GM10248 (cell line): ENCODE results near the gene LARGE1.

ENCODE experiments used
- CTCF ChIA-PET: fragments of 300-600 bp; sonication (Branson Sonifier 250); formaldehyde crosslinking; extraction: SDS; loops from one replicate; lab custom pipeline; 2021; ENCODE audit warnings: antibody characterized with exemption; lab: Yijun Ruan, JAX
- POLR2A ChIA-PET: fragments of 350-650 bp; sonication (Branson Sonifier 250); formaldehyde crosslinking; extraction: SDS; loops from one replicate; lab custom pipeline; 2020; ENCODE audit warnings: antibody characterized with exemption; lab: Yijun Ruan, JAX
- DNase-seq: peaks from one replicate; pipeline ENCODE4 v3.0.0; 2012; ENCODE audit errors: extremely low spot score
- CTCF ChIP-seq: IDR thresholded peaks from 2 replicates; pipeline ENCODE4 v1.5.1; 2012; ENCODE audit warnings: mild to moderate bottlenecking, low read depth; ENCODE audit errors: extremely low read depth, missing control alignments, control extremely low read depth

Gene LARGE1

GRCh38 chr22:33447733-33448132 is 472.5 kb downstream of the LARGE1 start:
- no peak for TF ChIP-seq CTCF
- no peak for DNase-seq
- ChIA-PET CTCF (no interaction called here), POLR2A (no interaction called here)

- ChIA-PET POLR2A (no interaction called here), CTCF (no interaction called here)
These were observed 476.6 kb downstream of the LARGE1 start for GRCh38 chr22:33443683-33444082.

GRCh38 chr22:33440756-33441155 is 479.5 kb downstream of the LARGE1 start:
- CTCF ChIA-PET, result interaction anchor here (1.2 to 1.9 kb wide), 4 partner anchors 8 to 139 kb away, joined by 3 to 5 read pairs (median 4); no protein-coding TSS in a partner anchor
- no peak for DNase-seq
- TF ChIP-seq CTCF, result no peak
- POLR2A ChIA-PET, result no interaction called here

More at GRCh38 chr22:33443683-33444082, 476.6 kb downstream of the LARGE1 start:
- no peak for DNase-seq
- no peak for TF ChIP-seq CTCF

GRCh38 chr22:33438273-33438672 is 482.0 kb downstream of the LARGE1 start:
- ChIA-PET CTCF (interaction anchor here (1.3 to 2.4 kb wide), 2 partner anchors 11 to 14 kb away, joined by 3 to 9 read pairs; no protein-coding TSS in a partner anchor), POLR2A (no interaction called here)
- DNase-seq, result no peak
- no peak for TF ChIP-seq CTCF

DNA sequence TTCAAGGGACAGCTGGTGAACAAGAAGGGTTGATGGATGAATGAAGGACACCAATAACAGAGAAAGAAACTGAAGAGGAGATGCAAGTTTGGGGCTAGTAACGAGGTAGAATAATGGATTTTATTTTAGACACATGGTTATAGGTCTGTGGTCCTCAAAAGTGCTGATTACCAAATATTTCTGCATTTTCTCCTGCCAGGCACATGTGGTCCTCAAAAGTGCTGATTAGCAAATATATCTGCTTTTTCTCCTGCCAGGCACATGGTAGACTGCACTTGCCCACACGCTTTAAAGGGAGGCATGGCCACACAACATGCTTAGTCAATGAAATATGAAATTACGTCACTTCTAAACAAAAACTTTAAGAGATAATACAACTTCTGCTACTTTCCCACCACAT is 489.0 kb downstream of the LARGE1 start:
- no peak for TF ChIP-seq CTCF
- no peak for DNase-seq
- ChIA-PET POLR2A (no interaction called here), CTCF (no interaction called here)

GRCh38 chr22:33429281-33429680 is 491.0 kb downstream of the LARGE1 start:
- ChIA-PET POLR2A (no interaction called here), CTCF (no interaction called here)
- no peak for DNase-seq
- no peak for TF ChIP-seq CTCF
